Measurements from ENCODE around the gene INTS15.

GRCh38 chr7:6556196-6556595, 33.6 kb upstream of the INTS15 start:
- TF ChIP-seq CTCF (IDR thresholded peaks at IDR 0.05; ENCODE audit: insufficient read depth, low read depth, low read length) = no peak
- TF ChIP-seq EZH2 (IDR thresholded peaks at IDR 0.05; ENCODE audit: insufficient read depth, low read length) = no peak

Data from astrocyte (in vitro differentiated cells and primary cell).